Brain microvascular endothelial cell (primary cell): ENCODE results near the gene ITGB5.
A peak's percentile ranks its signal among the peaks of the same experiment; 100 is the strongest.

Experiments
- DNase-seq: peaks from one replicate; pipeline ENCODE4 v3.0.0-alpha.2; 2020
- H3K27ac ChIP-seq: fragments of 250-450 bp; sonication (Bioruptor Pico); 2 replicates; pipeline ENCODE4 v1.5.1; 2020; ENCODE audit warnings: mild to moderate bottlenecking, moderate library complexity
- H3K27me3 ChIP-seq: fragments of 250-450 bp; sonication (Bioruptor Pico); replicated peaks from 2 replicates; pipeline ENCODE4 v1.5.1; 2020; ENCODE audit warnings: mild to moderate bottlenecking
- H3K36me3 ChIP-seq: fragments of 250-450 bp; sonication (Bioruptor Pico); replicated peaks from 2 replicates; pipeline ENCODE4 v1.5.1; 2020; ENCODE audit warnings: mild to moderate bottlenecking
- H3K4me3 ChIP-seq: 2 replicates; pipeline ENCODE4 v1.5.1; 2011; ENCODE audit warnings: low read depth, mild to moderate bottlenecking, control low read depth, low read length, moderate library complexity
- CTCF ChIP-seq: IDR thresholded peaks from 2 replicates; pipeline ENCODE4 v1.5.1; 2011; ENCODE audit warnings: low read depth, mild to moderate bottlenecking, moderate library complexity, low read length, control low read depth, inconsistent platforms; ENCODE audit errors: missing control alignments
- in situ Hi-C: cut with HindIII; loops from 2 replicates; pipeline ENCODE4 v1.10.0; 2017; ENCODE audit warnings: low sequenced_read_pairs, low pct_ligation_motif_present

The ITGB5 gene

GRCh38 chr3:124812291-124813265 lies 74.6 kb downstream of the ITGB5 start:
- Histone ChIP-seq H3K36me3 (peaks cover 32% of the 10 kb centered on the region), H3K4me3 (no peak overlapping the region), H3K27ac (peak overlapping the region; percentile 91), H3K27me3 (no peaks in the 10 kb centered on the region)
- no peak for TF ChIP-seq CTCF
- peak; percentile 93 for DNase-seq
- in situ Hi-C loops = no loop called here

- Histone ChIP-seq H3K36me3 (peaks cover 29% of the 10 kb centered on the region), H3K27ac (peak overlapping the region; percentile 91), H3K4me3 (no peak overlapping the region), H3K27me3 (no peaks in the 10 kb centered on the region)
- peak; percentile 63 for DNase-seq
- in situ Hi-C loops = no loop called here
- TF ChIP-seq CTCF = no peak
Observed at GRCh38 chr3:124811436-124811835, 75.7 kb downstream of the ITGB5 start.

GRCh38 chr3:124810970-124811369 lies 76.2 kb downstream of the ITGB5 start:
- TF ChIP-seq CTCF = no peak
- no peaks in the 10 kb centered on the region for H3K27me3 ChIP-seq
- peak overlapping the region; percentile 91 for H3K27ac ChIP-seq
- no peak for DNase-seq
- no peak overlapping the region for H3K4me3 ChIP-seq
- in situ Hi-C loops = no loop called here
- H3K36me3 ChIP-seq = peaks cover 25% of the 10 kb centered on the region

GRCh38 chr3:124809039-124809438 lies 78.1 kb downstream of the ITGB5 start:
- Histone ChIP-seq H3K36me3 (peaks cover 13% of the 10 kb centered on the region), H3K27ac (no peak overlapping the region), H3K27me3 (no peaks in the 10 kb centered on the region), H3K4me3 (no peak overlapping the region)
- TF ChIP-seq CTCF = no peak
- in situ Hi-C loops = no loop called here
- DNase-seq = no peak

GRCh38 chr3:124805671-124806070 lies 81.5 kb downstream of the ITGB5 start:
- Histone ChIP-seq H3K4me3 (no peak overlapping the region), H3K27me3 (no peaks in the 10 kb centered on the region), H3K36me3 (peaks cover 22% of the 10 kb centered on the region), H3K27ac (no peak overlapping the region)
- no peak for TF ChIP-seq CTCF
- in situ Hi-C loops = no loop called here
- DNase-seq = no peak
